ENCODE results near the gene DGKZ. TPM values are rescaled to one million over a fixed set of nuclear protein-coding genes. Genes with fewer than 3 reads are reported as not detected.

Gene DGKZ
- total and polyA plus RNA-seq, 8 donors, result 34.6 to 65.1 (median 40.0) TPM

- H3K27me3 ChIP-seq, result no peaks in the 10 kb centered on the region
- H3K4me1 ChIP-seq, result peaks cover 0 to 7% of the 10 kb centered on the region in 2 donors
- DNase-seq (no peak), ATAC-seq (no peak)
- H3K9me3 ChIP-seq, result no peaks in the 10 kb centered on the region
- no peak overlapping the region for H3K4me3 ChIP-seq
- no peak overlapping the region for H3K27ac ChIP-seq
- peaks cover 0 to 13% of the 10 kb centered on the region in 2 donors for H3K36me3 ChIP-seq
- no peak for TF ChIP-seq CTCF (IDR thresholded peaks at IDR 0.05)
- intact Hi-C loops (cut with DNase I), result loop anchor here (5.0 to 10.0 kb wide), 2 partner anchors 65 to 68 kb away; no protein-coding TSS in a partner anchor
Measured at GRCh38 chr11:46309814-46310259, 37.4 kb upstream of the DGKZ start.

DNA sequence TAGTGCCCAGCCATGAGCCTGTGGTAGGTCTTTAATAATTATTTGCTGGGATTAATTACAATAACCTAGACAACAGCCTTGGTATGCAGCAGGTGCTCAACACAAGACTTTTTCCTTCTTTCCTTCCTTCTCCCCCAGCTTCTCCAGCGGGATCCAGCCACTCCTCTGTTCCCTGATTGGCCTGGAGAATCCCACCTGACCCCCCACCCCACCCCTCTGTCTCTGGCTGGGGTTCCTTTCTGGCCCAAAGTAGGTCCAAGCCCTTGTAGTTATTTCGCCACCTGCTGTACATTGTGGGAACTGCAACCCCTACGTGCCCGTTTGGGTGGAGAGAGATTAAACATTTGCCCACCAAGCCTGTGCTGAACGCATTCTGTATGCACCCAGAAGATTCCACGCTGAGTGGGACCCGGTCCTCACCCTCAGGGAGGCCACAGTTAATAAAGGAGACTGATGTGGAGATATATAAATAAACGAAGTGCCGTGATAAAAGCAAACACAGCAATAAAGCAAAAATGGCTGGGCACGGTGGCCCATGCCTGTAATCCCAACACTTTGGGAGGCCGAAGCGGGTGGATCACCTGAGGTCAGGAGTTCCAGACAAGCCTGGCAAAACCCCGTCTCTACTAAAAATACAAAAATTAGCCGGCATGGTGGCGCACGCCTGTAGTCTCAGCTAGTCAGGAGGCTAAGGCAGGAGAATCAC lies 32.1 kb upstream of the DGKZ start:
- H3K9me3 ChIP-seq, result no peaks in the 10 kb centered on the region
- peaks cover 4 to 39% of the 10 kb centered on the region in 2 donors for H3K4me1 ChIP-seq
- ATAC-seq (peak; percentile 83), DNase-seq (no peak)
- no peak overlapping the region for H3K4me3 ChIP-seq
- H3K36me3 ChIP-seq, result peaks cover 0 to 48% of the 10 kb centered on the region in 2 donors
- H3K27me3 ChIP-seq, result no peaks in the 10 kb centered on the region
- peak; percentile 80 to 92 for TF ChIP-seq CTCF (IDR thresholded peaks at IDR 0.05)
- intact Hi-C loops (cut with DNase I), result no loop called here
- no peak overlapping the region for H3K27ac ChIP-seq

GRCh38 chr11:46315783-46316563 lies 31.3 kb upstream of the DGKZ start:
- H3K9me3 ChIP-seq, result no peaks in the 10 kb centered on the region
- DNase-seq (no peak), ATAC-seq (no peak)
- TF ChIP-seq CTCF (IDR thresholded peaks at IDR 0.05), result no peak
- no peak overlapping the region for H3K4me3 ChIP-seq
- no peak overlapping the region for H3K27ac ChIP-seq
- peaks cover 0 to 46% of the 10 kb centered on the region in 2 donors for H3K36me3 ChIP-seq
- H3K4me1 ChIP-seq, result peaks cover 4 to 47% of the 10 kb centered on the region in 2 donors
- H3K27me3 ChIP-seq, result no peaks in the 10 kb centered on the region
- intact Hi-C loops (cut with DNase I), result no loop called here

- H3K9me3 ChIP-seq, result no peaks in the 10 kb centered on the region
- no peak overlapping the region for H3K4me3 ChIP-seq
- peak in 1 of 4 donors; percentile 59 for DNase-seq
- H3K36me3 ChIP-seq, result peaks cover 0 to 39% of the 10 kb centered on the region in 2 donors
- intact Hi-C loops (cut with DNase I), result no loop called here
- no peak for ATAC-seq
- H3K27me3 ChIP-seq, result no peaks in the 10 kb centered on the region
- TF ChIP-seq CTCF (IDR thresholded peaks at IDR 0.05), result no peak
- H3K27ac ChIP-seq, result peak overlapping the region; percentile 29 to 83
- H3K4me1 ChIP-seq, result peaks cover 4 to 71% of the 10 kb centered on the region in 2 donors
Measured at GRCh38 chr11:46319074-46319453, 28.2 kb upstream of the DGKZ start.

DNA sequence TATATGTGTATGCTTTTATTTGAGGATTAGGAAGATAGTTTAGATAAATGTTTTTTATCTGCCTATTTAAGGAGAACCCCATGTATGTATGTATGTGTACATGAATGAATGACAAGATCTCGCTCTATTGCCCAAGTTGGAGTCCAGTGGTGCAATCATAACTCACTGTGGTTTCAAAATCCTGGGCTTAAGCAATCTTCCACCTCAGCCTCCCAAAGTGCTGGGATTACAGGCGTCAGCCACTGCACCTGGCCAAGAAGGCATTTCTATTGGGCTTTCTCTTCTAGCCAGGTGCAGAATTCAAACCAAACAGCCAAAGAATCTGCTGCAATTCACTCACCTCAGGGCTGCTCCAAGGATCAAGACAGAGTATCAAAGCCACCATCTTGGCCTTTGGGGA lies 25.5 kb upstream of the DGKZ start:
- intact Hi-C loops (cut with DNase I), result no loop called here
- TF ChIP-seq CTCF (IDR thresholded peaks at IDR 0.05), result no peak
- DNase-seq (no peak), ATAC-seq (no peak)
- Histone ChIP-seq H3K4me1 (peaks cover 4 to 60% of the 10 kb centered on the region in 2 donors), H3K36me3 (peaks cover 0 to 28% of the 10 kb centered on the region in 2 donors), H3K27me3 (no peaks in the 10 kb centered on the region), H3K27ac (no peak overlapping the region), H3K4me3 (no peak overlapping the region), H3K9me3 (no peaks in the 10 kb centered on the region)

All from left lung (tissue), 10 donors.